Right cardiac atrium (tissue), 5 donors: ENCODE results near the gene SPATS2L. TPM values are rescaled to one million over a fixed set of nuclear protein-coding genes. Genes with fewer than 3 reads are reported as not detected.

ENCODE experiments used
- ATAC-seq, 2 donors: fragments of 200-7000 bp; cut with Tn5 transposase; one replicate each; pipeline versions ENCODE4 v1.8.0 to v1.9.1; 2020; ENCODE audit warnings: moderate library complexity in 2 of 2, mild to moderate bottlenecking in 1 of 2
- DNase-seq, 3 donors: peaks; one replicate each; pipeline ENCODE4 v3.0.0-alpha.2; 2020
- H3K27ac ChIP-seq: one replicate; pipeline ENCODE4 v1.5.1; 2013; ENCODE audit warnings: mild to moderate bottlenecking, low read length, control low read depth, moderate library complexity
- H3K27me3 ChIP-seq: one replicate; pipeline ENCODE4 v1.6.1; 2013; ENCODE audit not compliant: control insufficient read depth, insufficient read depth
- H3K4me1 ChIP-seq: one replicate; pipeline ENCODE4 v1.6.1; 2013; ENCODE audit warnings: low read length; ENCODE audit not compliant: control insufficient read depth, insufficient read depth
- H3K4me3 ChIP-seq: one replicate; pipeline ENCODE4 v1.5.1; 2013; ENCODE audit warnings: low read length, control low read depth
- H3K9me3 ChIP-seq: one replicate; pipeline ENCODE4 v1.6.1; 2013; ENCODE audit warnings: low read length; ENCODE audit not compliant: control insufficient read depth
- WGBS: extraction: QIAGEN DNeasy Blood & Tissue Kit; methylation state at CpG from one replicate; pipeline ENCODE4 v1.1.7; 2013; 5-methylcytosine and 5-hydroxymethylcytosine counted together
- intact Hi-C, 4 donors: fragments of 100-400 bp; cut with DNase I; formaldehyde crosslinking; loops; one replicate each; pipeline versions ENCODE4 v1.11.0 to v1.14.0; 2022 to 2023
- polyA plus RNA-seq: library from polyadenylated mRNA; stranded (reverse); fragments of 200-250 nt; gene quantifications from one replicate; pipeline ENCODE4 v1.2.3, GENCODE V29; 2013
- total RNA-seq, 4 donors: library from RNA; stranded (reverse); fragmentation: NEBNext Ultra II Directional; extraction: Animal tissue kit (Norgen Biotek cat#: 25700); gene quantifications; one replicate each; pipeline ENCODE4 v1.2.1, GENCODE V29; 2021
- donor health status: healthy with polysubstance abuse.
- donor health status: DM: no; HTN: yes; CAD: no.
- donor health status: DM: no; HTN: no; CAD: no.
- donor health status: DM: no; HTN: yes; CAD: no; lungs with severe emphysema.
- donor health status: DM: yes; HTN: yes; CAD: no.

SPATS2L gene
- total and polyA plus RNA-seq, 5 donors, result 90.6 to 147 (median 124) TPM

DNA sequence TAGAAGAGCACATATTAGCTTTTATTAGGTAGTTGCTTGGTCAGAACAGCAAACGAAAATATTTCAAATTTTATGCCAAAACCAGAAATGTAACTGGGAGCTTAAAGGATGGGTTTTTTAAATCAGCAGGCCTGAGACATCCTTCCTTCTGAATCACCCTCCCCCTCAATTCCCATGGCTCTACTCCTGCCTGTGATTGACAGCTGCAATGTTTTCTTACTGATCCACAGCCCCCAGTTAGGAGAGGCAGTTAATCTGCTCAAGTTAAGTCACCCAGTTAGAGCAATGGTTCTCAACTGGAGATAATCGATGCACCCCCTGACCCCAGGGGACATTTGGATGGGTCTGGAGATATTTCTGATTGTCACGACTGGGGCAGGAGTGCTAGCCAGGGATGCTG, 178.4 kb downstream of the SPATS2L start:
- 62% methylated on average over 3 of the region's 3 CpGs for WGBS
- no peak for DNase-seq
- no peak overlapping the region for H3K27ac ChIP-seq
- ATAC-seq, result no peak
- H3K9me3 ChIP-seq, result no peaks in the 10 kb centered on the region
- H3K27me3 ChIP-seq, result no peaks in the 10 kb centered on the region
- no peak overlapping the region for H3K4me3 ChIP-seq
- intact Hi-C loops, result loop anchor here in 1 of 4 donors (5.0 to 10.0 kb wide), 2 partner anchors 180 to 503 kb away; partner anchors contain the start of gene SPATS2L
- no peaks in the 10 kb centered on the region for H3K4me1 ChIP-seq

DNA sequence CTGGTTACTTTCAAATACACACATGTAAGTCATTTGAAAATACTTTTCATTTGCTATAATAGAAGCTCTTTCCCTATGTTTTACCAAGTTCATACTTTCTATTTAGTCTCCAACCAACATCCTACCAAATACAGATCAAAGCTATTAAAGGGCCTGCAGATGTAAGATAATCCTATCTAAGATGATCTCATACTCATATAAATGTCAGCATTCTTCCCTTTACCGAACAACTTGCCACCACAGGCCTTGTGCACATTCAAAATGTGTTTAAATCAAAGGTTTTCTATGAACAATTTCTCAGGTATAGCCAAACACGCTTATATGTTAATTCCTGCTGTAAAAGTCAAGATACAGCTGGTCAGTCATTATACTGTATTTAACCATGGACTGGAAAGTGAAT, 180.0 kb downstream of the SPATS2L start:
- WGBS, result 64% methylated on average over 2 of the region's 2 CpGs
- DNase-seq (no peak), ATAC-seq (no peak)
- Histone ChIP-seq H3K9me3 (no peaks in the 10 kb centered on the region), H3K4me3 (no peak overlapping the region), H3K27me3 (no peaks in the 10 kb centered on the region), H3K4me1 (no peaks in the 10 kb centered on the region), H3K27ac (no peak overlapping the region)
- intact Hi-C loops, result loop anchor here in 1 of 4 donors (10.0 kb wide), 1 partner anchor 182 kb away; the partner anchor contains the start of gene SPATS2L

- no peak overlapping the region for H3K27ac ChIP-seq
- DNase-seq (no peak), ATAC-seq (no peak)
- H3K4me1 ChIP-seq, result no peaks in the 10 kb centered on the region
- no peaks in the 10 kb centered on the region for H3K27me3 ChIP-seq
- H3K9me3 ChIP-seq, result no peaks in the 10 kb centered on the region
- intact Hi-C loops, result loop anchor here in 1 of 4 donors (10.0 kb wide), 1 partner anchor 183 kb away; the partner anchor contains the start of gene SPATS2L
- no peak overlapping the region for H3K4me3 ChIP-seq
- 80% methylated on average over 4 of the region's 4 CpGs for WGBS
Observed at GRCh38 chr2:200488169-200488568, 181.7 kb downstream of the SPATS2L start.

GRCh38 chr2:200490001-200490400, 183.5 kb downstream of the SPATS2L start:
- intact Hi-C loops, result no loop called here

DNA sequence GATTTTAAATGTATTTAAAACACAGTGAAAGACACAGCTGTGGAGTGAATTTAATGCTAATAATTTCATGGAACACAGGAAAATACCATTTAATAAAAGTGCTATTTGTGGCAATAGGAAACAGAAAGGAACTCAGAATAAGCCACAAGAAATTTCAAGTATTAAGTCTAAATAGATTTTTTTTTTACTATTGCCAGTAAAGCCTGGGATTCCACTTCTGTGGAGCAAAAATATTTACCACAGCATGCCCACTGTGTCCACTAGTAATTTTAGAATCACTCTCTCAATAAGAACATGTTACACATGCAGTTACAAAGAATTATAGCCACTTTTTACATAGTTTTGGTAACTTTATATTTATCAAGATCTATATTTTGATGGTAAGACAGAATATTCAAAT, 186.2 kb downstream of the SPATS2L start:
- H3K27me3 ChIP-seq, result no peaks in the 10 kb centered on the region
- H3K4me3 ChIP-seq, result no peak overlapping the region
- DNase-seq (no peak), ATAC-seq (no peak)
- H3K9me3 ChIP-seq, result no peaks in the 10 kb centered on the region
- intact Hi-C loops, result no loop called here
- H3K27ac ChIP-seq, result no peak overlapping the region
- no peaks in the 10 kb centered on the region for H3K4me1 ChIP-seq

More at GRCh38 chr2:200490001-200490400, 183.5 kb downstream of the SPATS2L start:
- no peak for ATAC-seq
- no peaks in the 10 kb centered on the region for H3K4me1 ChIP-seq
- no peaks in the 10 kb centered on the region for H3K27me3 ChIP-seq
- WGBS, result 95% methylated on average over 22 of the region's 22 CpGs
- H3K27ac ChIP-seq, result no peak overlapping the region
- H3K9me3 ChIP-seq, result no peaks in the 10 kb centered on the region
- H3K4me3 ChIP-seq, result no peak overlapping the region
- no peak for DNase-seq

GRCh38 chr2:200494048-200494447, 187.6 kb downstream of the SPATS2L start:
- Histone ChIP-seq H3K4me1 (no peaks in the 10 kb centered on the region), H3K4me3 (no peak overlapping the region), H3K27me3 (no peaks in the 10 kb centered on the region), H3K27ac (no peak overlapping the region), H3K9me3 (no peaks in the 10 kb centered on the region)
- no peak for ATAC-seq
- DNase-seq, result no peak
- 94% methylated on average over 2 of the region's 2 CpGs for WGBS
- intact Hi-C loops, result no loop called here

DNA sequence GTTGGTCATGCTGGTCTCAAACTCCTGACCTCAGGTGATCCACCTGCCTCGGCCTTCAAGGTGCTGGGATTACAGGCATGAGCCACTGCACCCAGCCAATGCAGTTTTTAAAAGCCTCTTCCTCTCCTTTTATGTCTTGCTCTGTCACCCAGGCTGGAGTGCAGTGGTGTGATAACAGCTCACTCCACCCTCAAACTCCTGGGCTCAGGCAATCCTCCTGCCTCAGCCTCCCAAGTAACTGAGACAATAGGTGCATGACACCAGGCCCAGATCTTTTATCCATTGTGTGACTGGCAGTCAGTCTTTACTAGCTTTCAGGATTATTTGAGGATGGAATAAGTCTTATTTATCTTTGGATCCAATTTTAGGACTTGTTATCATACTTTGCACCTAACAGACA, 190.2 kb downstream of the SPATS2L start:
- WGBS, result 100% methylated on average over 1 of the region's 1 CpG
- Histone ChIP-seq H3K4me1 (no peaks in the 10 kb centered on the region), H3K9me3 (no peaks in the 10 kb centered on the region), H3K4me3 (no peak overlapping the region), H3K27me3 (no peaks in the 10 kb centered on the region), H3K27ac (no peak overlapping the region)
- intact Hi-C loops, result no loop called here
- ATAC-seq, result no peak
- DNase-seq, result no peak

DNA sequence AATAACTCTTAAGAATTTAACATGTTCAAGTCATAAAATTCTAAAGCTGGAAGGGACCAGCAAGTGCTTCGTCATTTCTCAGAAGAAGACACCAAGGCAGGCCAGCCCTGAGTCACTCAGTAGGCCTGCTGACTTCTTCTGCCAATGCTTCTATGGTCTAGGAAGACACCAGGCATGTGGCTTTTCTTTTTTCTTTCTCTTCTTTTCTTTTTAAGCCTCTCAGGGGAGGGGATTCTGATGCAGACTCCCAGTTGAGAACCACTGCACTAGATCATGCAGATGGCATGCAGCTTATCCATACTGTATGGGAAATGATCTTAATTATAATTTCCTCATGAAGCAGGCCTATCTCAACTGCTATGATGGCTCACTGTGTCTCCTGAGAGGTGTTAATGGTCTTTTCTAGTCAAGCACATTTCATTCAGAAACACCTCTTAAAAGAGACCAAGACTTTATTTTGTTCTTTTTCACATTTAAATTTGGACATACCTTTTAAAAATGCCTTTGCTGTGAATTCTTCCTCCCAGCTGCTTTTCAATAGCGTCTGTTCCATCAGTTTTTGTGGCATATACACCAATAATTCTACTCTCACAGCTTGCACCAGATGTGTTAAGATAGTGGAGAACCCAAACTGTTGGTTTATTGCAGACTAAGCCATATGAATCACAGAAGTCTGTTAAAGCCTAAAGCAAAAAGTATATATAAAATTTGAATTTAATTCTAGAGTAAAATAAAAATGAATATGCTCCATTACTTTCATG, 192.1 kb downstream of the SPATS2L start:
- no peaks in the 10 kb centered on the region for H3K4me1 ChIP-seq
- H3K9me3 ChIP-seq, result no peaks in the 10 kb centered on the region
- ATAC-seq, result no peak
- no peak overlapping the region for H3K27ac ChIP-seq
- no peaks in the 10 kb centered on the region for H3K27me3 ChIP-seq
- H3K4me3 ChIP-seq, result no peak overlapping the region
- intact Hi-C loops, result no loop called here
- WGBS, result 93% methylated on average over 2 of the region's 2 CpGs
- DNase-seq, result no peak

DNA sequence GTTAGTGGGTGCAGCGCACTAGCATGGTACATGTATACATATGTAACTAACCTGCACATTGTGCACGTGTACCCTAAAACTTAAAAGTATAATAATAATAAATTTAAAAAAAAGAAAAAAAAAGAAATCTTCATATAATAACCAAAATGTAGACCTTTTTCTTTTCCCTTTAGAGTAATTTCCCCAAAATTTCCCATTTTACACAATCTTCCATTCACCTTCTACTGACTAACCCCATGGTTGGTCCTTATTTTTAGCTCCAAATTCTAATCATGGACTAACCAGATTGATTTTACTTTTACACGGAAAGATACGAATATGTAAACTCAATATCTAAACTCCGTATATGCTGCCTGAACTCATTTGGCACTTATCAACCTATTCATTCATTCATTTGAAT, 195.7 kb downstream of the SPATS2L start:
- ATAC-seq (no peak), DNase-seq (no peak)
- Histone ChIP-seq H3K9me3 (no peaks in the 10 kb centered on the region), H3K4me3 (no peak overlapping the region), H3K27me3 (no peaks in the 10 kb centered on the region), H3K4me1 (no peaks in the 10 kb centered on the region), H3K27ac (no peak overlapping the region)
- 96% methylated on average over 5 of the region's 5 CpGs for WGBS
- intact Hi-C loops, result no loop called here

GRCh38 chr2:200506679-200507078, 200.2 kb downstream of the SPATS2L start:
- ATAC-seq (no peak), DNase-seq (no peak)
- WGBS, result 83% methylated on average over 9 of the region's 9 CpGs
- Histone ChIP-seq H3K9me3 (no peaks in the 10 kb centered on the region), H3K4me3 (no peak overlapping the region), H3K27me3 (no peaks in the 10 kb centered on the region), H3K4me1 (no peaks in the 10 kb centered on the region), H3K27ac (no peak overlapping the region)
- intact Hi-C loops, result no loop called here

- Histone ChIP-seq H3K4me3 (no peak overlapping the region), H3K4me1 (no peaks in the 10 kb centered on the region), H3K27me3 (no peaks in the 10 kb centered on the region), H3K9me3 (no peaks in the 10 kb centered on the region), H3K27ac (no peak overlapping the region)
- no peak for ATAC-seq
- intact Hi-C loops, result no loop called here
- no peak for DNase-seq
- WGBS, result 78% methylated on average over 2 of the region's 2 CpGs
Observed at GRCh38 chr2:200507179-200507578, 200.7 kb downstream of the SPATS2L start.
